Astrocyte of the spinal cord (primary cell): ENCODE measurements around the gene CHD3.
A peak's percentile ranks its signal among the peaks of the same experiment; 100 is the strongest.

Source experiments
- DNase-seq: peaks from one replicate; pipeline ENCODE4 v3.0.0; 2011; ENCODE audit warnings: low read depth, low spot score
- H3K4me3 ChIP-seq: 2 replicates; pipeline ENCODE4 v1.5.1; 2011; ENCODE audit warnings: low read depth, mild to moderate bottlenecking, low read length, moderate library complexity
- CTCF ChIP-seq: IDR thresholded peaks from 2 replicates; pipeline ENCODE4 v1.5.1; 2012; ENCODE audit warnings: low read depth, mild to moderate bottlenecking, low read length, inconsistent platforms
- in situ Hi-C: cut with HindIII; loops from 2 replicates; pipeline ENCODE4 v1.10.0; 2017; ENCODE audit warnings: low sequenced_read_pairs

Gene CHD3

GRCh38 chr17:7888184-7888920 is at the start of gene CHD3:
Gene CHD3 (plus strand): TSS chr17:7888789. CDS start chr17:7889001, 212 bp downstream.
- in situ Hi-C loops = no loop called here
- DNase-seq = peak; percentile 24
- TF ChIP-seq CTCF = no peak
- H3K4me3 ChIP-seq = peak within 1 kb of the TSS; percentile 43

GRCh38 chr17:7839190-7839875 is 49.3 kb upstream of the CHD3 start:
- DNase-seq = no peak
- in situ Hi-C loops = no loop called here
- H3K4me3 ChIP-seq = peak overlapping the region; percentile 74
- TF ChIP-seq CTCF = no peak

- in situ Hi-C loops = no loop called here
- no peak overlapping the region for H3K4me3 ChIP-seq
- DNase-seq = peak; percentile 23
- no peak for TF ChIP-seq CTCF
Measured at GRCh38 chr17:7839876-7840261, 48.7 kb upstream of the CHD3 start.

GRCh38 chr17:7840441-7840840 is 48.1 kb upstream of the CHD3 start:
- TF ChIP-seq CTCF = no peak
- H3K4me3 ChIP-seq = no peak overlapping the region
- in situ Hi-C loops = no loop called here
- no peak for DNase-seq

- in situ Hi-C loops = no loop called here
Measured at GRCh38 chr17:7840875-7841274, 47.7 kb upstream of the CHD3 start.

GRCh38 chr17:7841396-7841914 is 47.1 kb upstream of the CHD3 start:
- peak; percentile 9 for TF ChIP-seq CTCF
- peak; percentile 95 for DNase-seq
- peak overlapping the region; percentile 59 for H3K4me3 ChIP-seq
- in situ Hi-C loops = no loop called here

More at GRCh38 chr17:7840875-7841274, 47.7 kb upstream of the CHD3 start:
- TF ChIP-seq CTCF = no peak
- no peak for DNase-seq
- H3K4me3 ChIP-seq = no peak overlapping the region
